Thyroid gland (tissue), 4 donors: ENCODE measurements around the gene SMYD2. TPM values are rescaled to one million over a fixed set of nuclear protein-coding genes. Genes with fewer than 3 reads are reported as not detected.

Experiments
- DNase-seq, 2 donors: peaks; one replicate each; pipeline ENCODE4 v3.0.0-alpha.2; 2019
- H3K27ac ChIP-seq, 3 donors: fragments of 200-600 bp; sonication (generic); 1 replicate in 2 of 3; 2 replicates in 1 of 3; pipeline ENCODE4 v1.5.1; 2016 to 2019; ENCODE audit warnings: mild to moderate bottlenecking in 1 of 3, moderate library complexity in 1 of 3
- H3K27me3 ChIP-seq: fragments of 200-600 bp; sonication (generic); one replicate; pipeline ENCODE4 v1.5.1; 2019
- H3K36me3 ChIP-seq, 2 donors: fragments of 200-600 bp; sonication (generic); one replicate each; pipeline ENCODE4 v1.5.1; 2016 to 2019
- H3K4me1 ChIP-seq, 2 donors: fragments of 200-600 bp; sonication (generic); one replicate each; pipeline ENCODE4 v1.5.1; 2017 to 2019
- H3K4me3 ChIP-seq, 3 donors: fragments of 200-600 bp; sonication (generic); replicated peaks in 1 of 3; 1 replicate in 2 of 3; 2 replicates in 1 of 3; pipeline ENCODE4 v1.5.1; 2016; ENCODE audit warnings: mild to moderate bottlenecking in 1 of 3
- H3K9me3 ChIP-seq: fragments of 200-600 bp; sonication (generic); one replicate; pipeline ENCODE4 v1.5.1; 2017
- POLR2A ChIP-seq, 2 donors: fragments of 450-650 bp; IDR thresholded peaks; one replicate each; pipeline ENCODE4 v1.6.1; 2017; ENCODE audit warnings: antibody characterized with exemption in 2 of 2, mild to moderate bottlenecking in 2 of 2, moderate library complexity in 1 of 2
- whole genome bisulfite sequencing, 2 donors: methylation state at CpG; one replicate each; pipeline ENCODE4 v1.1.5; 2017; 5-methylcytosine and 5-hydroxymethylcytosine counted together
- intact Hi-C: fragments of 100-400 bp; cut with DNase I; formaldehyde crosslinking; loops from one replicate; pipeline ENCODE4 v1.15.1; 2023
- total RNA-seq, 4 donors: library from RNA; depleted of rRNA; stranded (reverse); fragments of >200 nt; gene quantifications; one replicate each; pipeline ENCODE4 v1.2.3, GENCODE V29; 2016
- TF ChIP-seq, protein P1 (sequence below), 6 experiments: fragments of 200-600 bp in 3 of 6; fragments of 450-650 bp in 3 of 6; sonication (generic) in 3 of 6; IDR thresholded peaks; one replicate each; pipeline ENCODE4 v1.5.1; 2016 to 2019; ENCODE audit warnings: antibody characterized with exemption in 6 of 6, mild to moderate bottlenecking in 2 of 6, inconsistent platforms in 1 of 6, moderate library complexity in 1 of 6

Gene SMYD2
- total RNA-seq, 4 donors from 2014 or later: 37.6 to 56.1 (median 44.5) TPM

DNA sequence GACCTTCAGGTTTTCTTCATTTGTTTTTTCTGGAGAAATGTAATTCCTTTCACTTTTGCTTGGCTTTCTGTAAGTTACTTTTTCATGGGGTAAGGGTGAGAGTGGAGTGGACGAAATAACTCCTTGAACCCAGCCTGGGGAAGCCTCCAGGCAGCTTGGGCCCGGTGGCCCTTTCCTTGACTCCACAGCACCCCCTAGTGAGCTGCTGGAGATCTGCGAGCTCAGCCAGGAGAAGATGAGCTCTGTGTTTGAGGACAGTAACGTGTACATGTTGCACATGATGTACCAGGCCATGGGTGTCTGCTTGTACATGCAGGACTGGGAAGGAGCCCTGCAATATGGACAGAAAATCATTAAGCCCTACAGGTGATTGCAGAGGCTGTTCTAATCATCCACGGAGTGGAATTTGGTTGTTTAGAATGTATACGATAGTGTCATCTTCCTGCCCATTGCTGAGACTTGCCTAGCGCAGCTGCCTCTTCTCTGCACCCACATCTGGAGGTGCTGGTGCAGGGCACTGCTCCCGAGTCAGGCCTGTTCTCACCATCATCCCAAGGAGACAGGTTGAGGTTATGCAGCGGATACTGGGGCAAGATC, 51.0 kb downstream of the SMYD2 start:
- DNase-seq: no peak
- H3K27ac ChIP-seq: peak overlapping the region in 1 of 3 donors; percentile 89
- intact Hi-C loops: loop anchor here (5.0 kb wide), 1 partner anchor 255 kb away; no protein-coding TSS in a partner anchor
- H3K36me3 ChIP-seq: no peaks in the 10 kb centered on the region
- H3K4me1 ChIP-seq: peaks cover 24 to 26% of the 10 kb centered on the region in 2 donors
- no peak overlapping the region for H3K4me3 ChIP-seq
- 75 to 79% methylated on average over 9 of the region's 9 CpGs for WGBS, 2 donors
- no peaks in the 10 kb centered on the region for H3K9me3 ChIP-seq
- no peaks in the 10 kb centered on the region for H3K27me3 ChIP-seq
- TF ChIP-seq POLR2A (IDR thresholded peaks at IDR 0.05): no peak
- TF ChIP-seq, protein P1, sequence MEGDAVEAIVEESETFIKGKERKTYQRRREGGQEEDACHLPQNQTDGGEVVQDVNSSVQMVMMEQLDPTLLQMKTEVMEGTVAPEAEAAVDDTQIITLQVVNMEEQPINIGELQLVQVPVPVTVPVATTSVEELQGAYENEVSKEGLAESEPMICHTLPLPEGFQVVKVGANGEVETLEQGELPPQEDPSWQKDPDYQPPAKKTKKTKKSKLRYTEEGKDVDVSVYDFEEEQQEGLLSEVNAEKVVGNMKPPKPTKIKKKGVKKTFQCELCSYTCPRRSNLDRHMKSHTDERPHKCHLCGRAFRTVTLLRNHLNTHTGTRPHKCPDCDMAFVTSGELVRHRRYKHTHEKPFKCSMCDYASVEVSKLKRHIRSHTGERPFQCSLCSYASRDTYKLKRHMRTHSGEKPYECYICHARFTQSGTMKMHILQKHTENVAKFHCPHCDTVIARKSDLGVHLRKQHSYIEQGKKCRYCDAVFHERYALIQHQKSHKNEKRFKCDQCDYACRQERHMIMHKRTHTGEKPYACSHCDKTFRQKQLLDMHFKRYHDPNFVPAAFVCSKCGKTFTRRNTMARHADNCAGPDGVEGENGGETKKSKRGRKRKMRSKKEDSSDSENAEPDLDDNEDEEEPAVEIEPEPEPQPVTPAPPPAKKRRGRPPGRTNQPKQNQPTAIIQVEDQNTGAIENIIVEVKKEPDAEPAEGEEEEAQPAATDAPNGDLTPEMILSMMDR (IDR thresholded peaks at IDR 0.05): peak in 4 of 6 experiments; percentile 20 to 56 (median 38)

DNA sequence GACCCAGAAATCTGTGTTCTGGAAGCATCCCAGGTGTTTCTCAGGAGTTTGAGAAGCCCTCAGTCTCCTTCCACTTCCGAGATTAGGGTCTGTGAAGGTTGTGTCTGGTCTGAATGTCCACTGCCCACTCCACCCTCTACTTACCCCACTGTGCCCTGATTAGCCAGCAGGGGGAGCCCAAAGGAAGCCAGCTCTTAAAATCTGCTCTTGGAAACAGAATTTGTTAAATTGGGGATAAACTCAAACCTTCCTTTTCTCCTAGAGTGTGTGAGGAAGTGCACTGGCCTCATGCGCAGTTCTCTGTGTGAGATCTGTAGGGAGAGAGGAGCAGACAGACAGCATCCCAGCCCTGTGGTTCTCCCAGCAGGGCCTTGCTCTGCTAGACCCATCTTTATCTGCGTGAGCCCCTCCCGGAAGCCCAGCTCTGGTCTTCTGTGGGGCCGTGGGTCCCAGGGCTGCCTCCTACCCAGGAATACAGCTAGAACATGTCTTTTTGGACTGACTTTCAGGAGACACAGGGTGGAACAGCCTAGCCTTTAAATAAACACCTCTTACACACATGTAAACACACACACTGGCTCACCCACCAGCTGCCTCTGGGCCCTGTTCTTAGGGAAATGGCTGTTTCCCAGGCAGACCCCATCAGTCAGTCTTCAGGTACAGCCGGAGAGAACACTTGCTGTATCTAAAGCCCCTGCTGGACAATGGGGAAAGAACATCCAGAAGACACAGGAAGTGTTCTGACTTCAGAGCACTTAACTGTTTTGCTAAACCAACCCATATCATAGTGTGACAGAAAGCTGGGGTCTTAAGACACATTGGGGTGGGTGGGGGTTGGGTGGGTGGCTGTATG, 52.2 kb downstream of the SMYD2 start:
- Histone ChIP-seq H3K9me3 (no peaks in the 10 kb centered on the region), H3K36me3 (no peaks in the 10 kb centered on the region), H3K27me3 (no peaks in the 10 kb centered on the region), H3K4me1 (peaks cover 24 to 33% of the 10 kb centered on the region in 2 donors), H3K27ac (peak overlapping the region in 1 of 3 donors; percentile 89), H3K4me3 (no peak overlapping the region)
- WGBS, 2 donors: 63 to 64% methylated on average over 5 to 6 of the region's 6 CpGs
- TF ChIP-seq, protein P1 (IDR thresholded peaks at IDR 0.05): peak; percentile 38 to 85 (median 68)
- TF ChIP-seq POLR2A (IDR thresholded peaks at IDR 0.05): no peak
- intact Hi-C loops: loop anchor here (5.0 kb wide), 1 partner anchor 254 kb away; no protein-coding TSS in a partner anchor
- DNase-seq: peak; percentile 60 to 73

DNA sequence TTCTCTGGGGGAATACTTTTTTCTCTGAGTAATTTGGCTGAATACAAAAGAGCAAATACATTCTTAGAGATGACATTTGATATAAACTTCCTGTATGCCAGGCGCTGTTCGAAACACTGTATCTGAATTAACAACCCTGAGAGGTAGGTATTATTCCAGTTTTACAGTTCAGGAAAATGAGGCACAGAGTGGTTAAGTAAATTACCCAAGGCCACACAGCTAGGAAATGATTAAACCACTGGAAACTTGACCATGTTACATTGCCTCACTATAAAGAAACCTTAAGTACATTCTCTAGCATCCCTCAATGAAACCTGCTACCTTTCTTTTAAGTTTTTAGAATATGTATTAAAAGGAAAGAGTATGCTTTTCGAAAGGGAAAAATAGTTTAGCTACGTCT, 54.6 kb downstream of the SMYD2 start:
- 93 to 98% methylated on average over 4 of the region's 4 CpGs for WGBS, 2 donors
- intact Hi-C loops: no loop called here
- H3K36me3 ChIP-seq: no peaks in the 10 kb centered on the region
- no peak overlapping the region for H3K4me3 ChIP-seq
- DNase-seq: no peak
- H3K27ac ChIP-seq: no peak overlapping the region
- TF ChIP-seq, protein P1 (IDR thresholded peaks at IDR 0.05): no peak
- TF ChIP-seq POLR2A (IDR thresholded peaks at IDR 0.05): no peak
- H3K4me1 ChIP-seq: peaks cover 11 to 16% of the 10 kb centered on the region in 2 donors
- H3K27me3 ChIP-seq: no peaks in the 10 kb centered on the region
- H3K9me3 ChIP-seq: no peaks in the 10 kb centered on the region

- TF ChIP-seq, protein P1 (IDR thresholded peaks at IDR 0.05): no peak
- 76 to 80% methylated on average over 2 of the region's 2 CpGs for WGBS, 2 donors
- Histone ChIP-seq H3K9me3 (no peaks in the 10 kb centered on the region), H3K4me3 (no peak overlapping the region), H3K27me3 (no peaks in the 10 kb centered on the region), H3K4me1 (peaks cover 0 to 7% of the 10 kb centered on the region in 2 donors), H3K36me3 (no peaks in the 10 kb centered on the region), H3K27ac (no peak overlapping the region)
- intact Hi-C loops: no loop called here
- no peak for DNase-seq
Measured at GRCh38 chr1:214337015-214337414, 56.1 kb downstream of the SMYD2 start.

GRCh38 chr1:214337511-214337910, 56.6 kb downstream of the SMYD2 start:
- DNase-seq: no peak
- H3K4me1 ChIP-seq: peaks cover 0 to 7% of the 10 kb centered on the region in 2 donors
- intact Hi-C loops: no loop called here
- no peaks in the 10 kb centered on the region for H3K27me3 ChIP-seq
- H3K36me3 ChIP-seq: no peaks in the 10 kb centered on the region
- no peak overlapping the region for H3K4me3 ChIP-seq
- H3K27ac ChIP-seq: peak overlapping the region in 1 of 3 donors; percentile 25
- H3K9me3 ChIP-seq: no peaks in the 10 kb centered on the region
- WGBS, 2 donors: 34 to 46% methylated on average over 6 of the region's 6 CpGs
- TF ChIP-seq, protein P1 (IDR thresholded peaks at IDR 0.05): no peak
- no peak for TF ChIP-seq POLR2A (IDR thresholded peaks at IDR 0.05)
